GM12878 (cell line): ENCODE data around the gene CTNS. TPM values are rescaled to one million over a fixed set of nuclear protein-coding genes. Genes with fewer than 3 reads are reported as not detected.
A peak's percentile ranks its signal among the peaks of the same experiment; 100 is the strongest.

ENCODE experiments used
- ATAC-seq: fragments of 200-7000 bp; cut with Tn5 transposase; 3 replicates; pipeline ENCODE4 v1.9.1; 2020; ENCODE audit warnings: mild to moderate bottlenecking, moderate library complexity
- BruUV-seq: library from RNA; stranded (reverse); fragments of 400-500 nt; replicated peaks from 2 replicates; lab custom pipeline; 2021; lab: Mats Ljungman, UMichigan
- CTCF ChIA-PET: fragments of 300-600 bp; sonication (Branson Sonifier 250); formaldehyde crosslinking; extraction: SDS; loops from one replicate; lab custom pipeline; 2021; ENCODE audit warnings: inconsistent platforms; lab: Yijun Ruan, JAX
- POLR2A ChIA-PET: fragments of 350-600 bp; formaldehyde crosslinking; extraction: SDS; loops from one replicate; lab custom pipeline; 2021; ENCODE audit warnings: inconsistent platforms; lab: Charles Lee
- RAD21 ChIA-PET: fragments of 300-600 bp; sonication (Branson Sonifier 250); formaldehyde crosslinking; loops from one replicate; lab custom pipeline; 2023; ENCODE audit warnings: antibody characterized with exemption; ENCODE audit not compliant: unreplicated experiment; lab: Charles Lee
- SMC1A ChIA-PET: fragments of 300-600 bp; sonication (Branson Sonifier 250); formaldehyde crosslinking; loops from one replicate; lab custom pipeline; 2023; ENCODE audit not compliant: unreplicated experiment, uncharacterized antibody; lab: Charles Lee
- DNase-seq: peaks from one replicate; pipeline ENCODE4 v3.0.0-alpha.2; 2011; ENCODE audit warnings: low read depth, low spot score
- FAIRE-seq: peaks from 3 replicates; lab custom pipeline; 2011; peaks lifted over from hg19 to GRCh38; lab: Jason Lieb, UNC
- H2AFZ ChIP-seq: 2 replicates; pipeline ENCODE4 v1.6.0; 2011; ENCODE audit warnings: low read depth, low read length, control low read depth; ENCODE audit not compliant: control insufficient read depth
- H3K27ac ChIP-seq: 2 replicates; pipeline ENCODE4 v1.5.1; 2011; ENCODE audit warnings: control low read depth; ENCODE audit not compliant: control insufficient read depth, insufficient read depth
- H3K27me3 ChIP-seq, 2 experiments: replicated peaks in 1 of 2; 2 replicates each; pipeline versions ENCODE4 v1.6.0 to v1.6.1; 2011; ENCODE audit warnings: low read length in 1 of 2; ENCODE audit not compliant: control insufficient read depth in 2 of 2, insufficient read depth in 2 of 2
- H3K36me3 ChIP-seq, 2 experiments: 2 replicates each; pipeline ENCODE4 v1.5.1; 2011; ENCODE audit warnings: low read length in 1 of 2; ENCODE audit not compliant: control insufficient read depth in 2 of 2, insufficient read depth in 2 of 2
- H3K4me1 ChIP-seq: 2 replicates; pipeline ENCODE4 v1.6.1; 2011; ENCODE audit warnings: mild to moderate bottlenecking, low read length, moderate library complexity, mixed read lengths; ENCODE audit not compliant: control insufficient read depth, insufficient read depth
- H3K4me2 ChIP-seq: 2 replicates; pipeline ENCODE4 v1.6.0; 2011; ENCODE audit warnings: control low read depth; ENCODE audit not compliant: control insufficient read depth, insufficient read depth
- H3K4me3 ChIP-seq: fragments of 200-600 bp; sonication (generic); 2 replicates; pipeline ENCODE4 v1.5.1; 2016
- H3K79me2 ChIP-seq: 2 replicates; pipeline ENCODE4 v1.6.0; 2011; ENCODE audit warnings: low read length; ENCODE audit not compliant: control insufficient read depth, insufficient read depth
- H3K9ac ChIP-seq: 2 replicates; pipeline ENCODE4 v1.8.0; 2011; ENCODE audit warnings: low read length, control low read depth, mixed read lengths; ENCODE audit not compliant: control insufficient read depth, insufficient read depth
- H3K9me3 ChIP-seq: replicated peaks from 3 replicates; pipeline ENCODE4 v1.5.1; 2011; ENCODE audit warnings: mild to moderate bottlenecking, low read length; ENCODE audit not compliant: control insufficient read depth, insufficient read depth
- H4K20me1 ChIP-seq: 2 replicates; pipeline ENCODE4 v1.6.0; 2011; ENCODE audit not compliant: control insufficient read depth, insufficient read depth
- JUND ChIP-seq: IDR thresholded peaks from 2 replicates; pipeline ENCODE4 v1.6.1; 2012; ENCODE audit warnings: low read depth, mild to moderate bottlenecking, low read length, improper control_type of control experiment, moderate library complexity
- RAD21 ChIP-seq: IDR thresholded peaks from 2 replicates; pipeline ENCODE4 v1.6.1; 2011; ENCODE audit warnings: mild to moderate bottlenecking, low read depth, low read length, moderate library complexity; ENCODE audit not compliant: insufficient read depth
- YY1 ChIP-seq: IDR thresholded peaks from 2 replicates; pipeline ENCODE4 v1.6.1; 2011; ENCODE audit warnings: low read depth, mild to moderate bottlenecking, low read length
- WGBS: methylation state at CpG from one replicate; pipeline ENCODE4 v1.1.6; 2016; ENCODE audit warnings: low lambda C conversion rate; ENCODE audit not compliant: insufficient replicate concordance, insufficient coverage; ENCODE audit errors: missing lambda C conversion rate; 5-methylcytosine and 5-hydroxymethylcytosine counted together
- in situ Hi-C: fragments of 300-500 bp; cut with MboI; formaldehyde crosslinking; loops from 9 replicates; pipeline ENCODE4 v1.14.3; 2018; ENCODE audit warnings: mixed read lengths
- intact Hi-C: fragments of 100-400 bp; cut with micrococcal nuclease; formaldehyde crosslinking; loops from one replicate; pipeline ENCODE4 v1.14.2; 2022; ENCODE audit not compliant: unreplicated experiment
- polyA plus RNA-seq, 11 experiments: library from polyadenylated mRNA; depleted of rRNA in 4 of 11; unstranded in 6 of 11; stranded (reverse) in 5 of 11; fragments of >200 nt; fragmentation: Nextera tagmentation in 4 of 11; fragmentation: Illumina TruSeq in 1 of 11; extraction: Ambion mirVana in 4 of 11; extraction: Trizol in 1 of 11; gene quantifications; 1 replicate in 1 of 11; 2 replicates in 10 of 11; pipeline versions ENCODE4 v1.2.1 to v1.2.3, GENCODE V29; 2011 to 2016; ENCODE audit warnings: inconsistent platforms in 2 of 11, missing spikeins in 2 of 11, low read depth in 1 of 11
- total RNA-seq, 4 experiments: library from RNA; depleted of rRNA in 3 of 4; stranded (reverse); fragments of >200 nt in 3 of 4; fragmentation: Illumina TruSeq in 1 of 4; extraction: Trizol in 1 of 4; gene quantifications; 2 replicates each; pipeline versions ENCODE4 v1.2.1 to v1.2.3, GENCODE V29; 2013 to 2021
- TF ChIP-seq, protein P1 (sequence below), 3 experiments: IDR thresholded peaks in 2 of 3; conservative IDR thresholded peaks in 1 of 3; 2 replicates each; pipeline ENCODE4 v1.5.1; 2011; ENCODE audit warnings: low read depth in 3 of 3, low read length in 3 of 3, mild to moderate bottlenecking in 3 of 3, control low read depth in 2 of 3, moderate library complexity in 2 of 3, inconsistent platforms in 1 of 3, mixed read lengths in 1 of 3; ENCODE audit not compliant: control insufficient read depth in 2 of 3, insufficient read depth in 1 of 3; ENCODE audit errors: extremely low read depth in 1 of 3
- TF ChIP-seq, protein P2 (sequence below): fragments of 450-650 bp; IDR thresholded peaks from 2 replicates; pipeline ENCODE4 v1.6.1; 2017; ENCODE audit warnings: mild to moderate bottlenecking

CTNS gene
- total and polyA plus RNA-seq, 10 of the 15 experiments (the other 5 are each of a cell fraction or from before 2014, with no cell fraction given) = 0.92 to 10.7 (median 6.4) TPM

DNA sequence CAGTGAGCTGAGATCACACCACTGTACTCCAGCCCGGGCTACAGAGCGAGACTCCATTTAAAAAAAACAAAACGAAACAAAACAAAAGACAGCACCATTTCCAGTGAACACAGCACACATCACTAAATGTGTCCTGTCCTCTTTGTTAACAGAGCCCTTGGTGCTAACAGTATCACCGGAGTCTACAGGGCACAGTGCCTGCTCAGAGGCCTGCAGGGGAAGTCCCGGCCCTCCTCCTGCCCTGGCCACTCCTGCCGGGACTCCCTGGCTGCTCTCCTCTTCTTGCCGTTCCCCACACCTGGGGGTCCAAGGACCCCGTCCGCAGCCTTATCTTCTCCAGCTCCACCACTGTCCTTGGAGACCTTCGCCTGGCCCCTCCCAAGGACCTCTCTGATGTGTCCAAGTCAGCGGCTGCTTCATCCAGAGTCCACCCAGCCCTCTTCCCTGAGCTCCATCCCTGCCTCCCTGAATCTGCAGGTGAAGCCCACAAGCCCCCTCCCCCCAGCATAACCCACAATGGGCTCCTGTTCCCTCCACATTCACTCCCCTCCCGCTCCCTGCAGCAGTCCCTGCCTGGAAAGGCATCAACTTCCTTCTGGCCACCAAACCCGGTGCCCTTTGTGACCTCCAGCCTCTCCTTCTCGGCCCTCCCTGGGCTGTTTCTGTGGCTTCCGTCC is 35.9 kb upstream of the CTNS start (continued):
- TF ChIP-seq, protein P1, sequence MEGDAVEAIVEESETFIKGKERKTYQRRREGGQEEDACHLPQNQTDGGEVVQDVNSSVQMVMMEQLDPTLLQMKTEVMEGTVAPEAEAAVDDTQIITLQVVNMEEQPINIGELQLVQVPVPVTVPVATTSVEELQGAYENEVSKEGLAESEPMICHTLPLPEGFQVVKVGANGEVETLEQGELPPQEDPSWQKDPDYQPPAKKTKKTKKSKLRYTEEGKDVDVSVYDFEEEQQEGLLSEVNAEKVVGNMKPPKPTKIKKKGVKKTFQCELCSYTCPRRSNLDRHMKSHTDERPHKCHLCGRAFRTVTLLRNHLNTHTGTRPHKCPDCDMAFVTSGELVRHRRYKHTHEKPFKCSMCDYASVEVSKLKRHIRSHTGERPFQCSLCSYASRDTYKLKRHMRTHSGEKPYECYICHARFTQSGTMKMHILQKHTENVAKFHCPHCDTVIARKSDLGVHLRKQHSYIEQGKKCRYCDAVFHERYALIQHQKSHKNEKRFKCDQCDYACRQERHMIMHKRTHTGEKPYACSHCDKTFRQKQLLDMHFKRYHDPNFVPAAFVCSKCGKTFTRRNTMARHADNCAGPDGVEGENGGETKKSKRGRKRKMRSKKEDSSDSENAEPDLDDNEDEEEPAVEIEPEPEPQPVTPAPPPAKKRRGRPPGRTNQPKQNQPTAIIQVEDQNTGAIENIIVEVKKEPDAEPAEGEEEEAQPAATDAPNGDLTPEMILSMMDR (IDR thresholded peaks at IDR 0.05 in 2 of 3, conservative IDR thresholded peaks at IDR 0.05 in 1 of 3; ENCODE audit: control insufficient read depth in 2 of 3, extremely low read depth in 1 of 3, insufficient read depth in 1 of 3, low read depth in 3 of 3, low read length in 3 of 3) = no peak

DNA sequence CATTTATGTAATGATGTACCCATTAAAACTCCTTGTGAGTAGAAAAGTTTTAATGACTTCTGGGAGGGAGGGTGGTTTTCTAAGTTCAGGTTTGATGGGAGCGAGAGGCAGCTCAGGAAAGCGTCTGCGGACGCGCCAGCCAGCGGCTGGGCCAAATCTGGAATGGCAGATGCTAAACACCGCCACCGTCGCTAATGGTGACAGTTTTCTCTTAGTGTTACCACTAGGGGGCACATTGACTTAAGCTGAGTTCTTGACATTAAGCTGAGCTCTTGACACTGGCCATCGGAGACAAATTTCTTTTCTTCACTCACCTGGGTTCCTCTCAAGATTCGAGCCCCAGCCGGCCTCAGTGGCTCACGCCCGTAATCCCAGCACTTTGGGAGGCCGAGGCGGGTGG is 34.1 kb upstream of the CTNS start:
- CTCF ChIA-PET = interaction anchor here (0.8 to 2.9 kb wide), 25 partner anchors 9 to 768 kb away, joined by 3 to 17 read pairs (median 6); partner anchors contain the start of genes CTNS, HASPIN, SHPK and TRPV3

More for the DNA sequence above, 34.1 kb upstream of the CTNS start:
- peak; percentile 88 for ATAC-seq
- Histone ChIP-seq H3K4me3 (no peak overlapping the region), H3K36me3 (no peaks in the 10 kb centered on the region), H2AFZ (no peak overlapping the region), H3K27ac (no peak overlapping the region), H3K79me2 (no peaks in the 10 kb centered on the region), H3K4me1 (no peaks in the 10 kb centered on the region), H3K9ac (no peak overlapping the region), H4K20me1 (no peaks in the 10 kb centered on the region), H3K9me3 (no peaks in the 10 kb centered on the region), H3K27me3 (no peaks in the 10 kb centered on the region), H3K4me2 (no peak overlapping the region)
- ChIA-PET POLR2A (no interaction called here), RAD21 (interaction anchor here (0.6 to 1.8 kb wide), 4 partner anchors 34 to 1109 kb away, joined by 4 to 6 read pairs (median 4); partner anchors contain the start of genes CTNS and SHPK), SMC1A (interaction anchor here (1.0 to 2.6 kb wide), 10 partner anchors 22 to 225 kb away, joined by 3 to 10 read pairs (median 4); partner anchors contain the start of gene CTNS)
- FAIRE-seq = peak; percentile 23
- TF ChIP-seq, protein P2, sequence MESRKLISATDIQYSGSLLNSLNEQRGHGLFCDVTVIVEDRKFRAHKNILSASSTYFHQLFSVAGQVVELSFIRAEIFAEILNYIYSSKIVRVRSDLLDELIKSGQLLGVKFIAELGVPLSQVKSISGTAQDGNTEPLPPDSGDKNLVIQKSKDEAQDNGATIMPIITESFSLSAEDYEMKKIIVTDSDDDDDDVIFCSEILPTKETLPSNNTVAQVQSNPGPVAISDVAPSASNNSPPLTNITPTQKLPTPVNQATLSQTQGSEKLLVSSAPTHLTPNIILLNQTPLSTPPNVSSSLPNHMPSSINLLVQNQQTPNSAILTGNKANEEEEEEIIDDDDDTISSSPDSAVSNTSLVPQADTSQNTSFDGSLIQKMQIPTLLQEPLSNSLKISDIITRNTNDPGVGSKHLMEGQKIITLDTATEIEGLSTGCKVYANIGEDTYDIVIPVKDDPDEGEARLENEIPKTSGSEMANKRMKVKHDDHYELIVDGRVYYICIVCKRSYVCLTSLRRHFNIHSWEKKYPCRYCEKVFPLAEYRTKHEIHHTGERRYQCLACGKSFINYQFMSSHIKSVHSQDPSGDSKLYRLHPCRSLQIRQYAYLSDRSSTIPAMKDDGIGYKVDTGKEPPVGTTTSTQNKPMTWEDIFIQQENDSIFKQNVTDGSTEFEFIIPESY = peak; percentile 85
- TF ChIP-seq JUND (no peak), YY1 (0 out of 2 replicates have a peak, but pooled peaks have one; percentile 33), RAD21 (0 out of 2 replicates have a peak, but pooled peaks have one; percentile 23)
- TF ChIP-seq, protein P1 (IDR thresholded peaks at IDR 0.05 in 2 of 3, conservative IDR thresholded peaks at IDR 0.05 in 1 of 3; ENCODE audit: control insufficient read depth in 2 of 3, extremely low read depth in 1 of 3, insufficient read depth in 1 of 3, low read depth in 3 of 3, low read length in 3 of 3) = peak; percentile 40 to 69 (median 47)
- no TSS peak for BruUV-seq
- WGBS = 56% methylated on average over 16 of the region's 16 CpGs
- DNase-seq = no peak
- in situ Hi-C loops (no loop called here), intact Hi-C loops (loop anchor here (2.0 kb wide), 2 partner anchors 44 to 134 kb away; no protein-coding TSS in a partner anchor)
